ENCODE data around the gene ATOX1.

GRCh38 chr5:151773951-151774350, 15.5 kb upstream of the ATOX1 start:
- no peak for TF ChIP-seq GATA2 (IDR thresholded peaks at IDR 0.05; ENCODE audit: low read depth, low read length)
- no peak for TF ChIP-seq GATA3 (IDR thresholded peaks at IDR 0.05; ENCODE audit: low read depth, low read length)

All from SH-SY5Y (cell line).